B cell (primary cell): ENCODE measurements around the gene GLI3. TPM values are rescaled to one million over a fixed set of nuclear protein-coding genes. Genes with fewer than 3 reads are reported as not detected.

Experiments used
- ATAC-seq: fragments of 200-7000 bp; cut with Tn5 transposase; one replicate; pipeline ENCODE4 v1.10.0; 2021; ENCODE audit warnings: low read depth, mild to moderate bottlenecking, moderate number of reproducible peaks, moderate library complexity
- CTCF ChIA-PET: fragments of 350-600 bp; sonication (Branson Sonifier 250); formaldehyde crosslinking; loops from one replicate; lab custom pipeline; 2021; ENCODE audit warnings: antibody characterized with exemption, inconsistent platforms; lab: Charles Lee
- POLR2A ChIA-PET: fragments of 350-600 bp; sonication (Branson Sonifier 250); formaldehyde crosslinking; loops from one replicate; lab custom pipeline; 2021; ENCODE audit warnings: antibody characterized with exemption; lab: Charles Lee
- DNase-seq: peaks from one replicate; pipeline ENCODE4 v3.0.0; 2013
- H2AFZ ChIP-seq: 2 replicates; pipeline ENCODE4 v1.6.1; 2012; ENCODE audit warnings: mild to moderate bottlenecking, low read depth, low read length; ENCODE audit not compliant: insufficient read depth, poor library complexity, severe bottlenecking
- H3K27ac ChIP-seq, 2 donors: 1 replicate in 1 of 2; 2 replicates in 1 of 2; pipeline ENCODE4 v1.5.1; 2012 to 2013; ENCODE audit warnings: low read length in 2 of 2, mild to moderate bottlenecking in 2 of 2, moderate library complexity in 1 of 2
- H3K27me3 ChIP-seq, 4 experiments: fragments of 200-600 bp in 1 of 4; sonication (generic) in 1 of 4; replicated peaks in 1 of 4; 1 replicate in 2 of 4; 2 replicates in 2 of 4; pipeline versions ENCODE4 v1.6.1 to v1.7.0; 2013 to 2016; ENCODE audit warnings: low read length in 3 of 4, mild to moderate bottlenecking in 2 of 4, mixed read lengths in 1 of 4, moderate library complexity in 1 of 4; ENCODE audit not compliant: insufficient read depth in 4 of 4, control insufficient read depth in 3 of 4; ENCODE audit errors: control extremely low read depth in 1 of 4
- H3K36me3 ChIP-seq, 2 experiments: replicated peaks in 1 of 2; 1 replicate in 1 of 2; 2 replicates in 1 of 2; pipeline versions ENCODE4 v1.6.1 to v1.7.1; 2013; ENCODE audit warnings: low read length in 1 of 2; ENCODE audit not compliant: insufficient read depth in 2 of 2, control insufficient read depth in 1 of 2; ENCODE audit errors: control extremely low read depth in 1 of 2, extremely low read depth in 1 of 2
- H3K4me1 ChIP-seq, 2 donors: fragments of 200-600 bp in 1 of 2; sonication (generic) in 1 of 2; 1 replicate in 1 of 2; 2 replicates in 1 of 2; pipeline versions ENCODE4 v1.5.1 to v1.6.1; 2013 to 2017; ENCODE audit warnings: low read length in 2 of 2; ENCODE audit not compliant: control insufficient read depth in 2 of 2, insufficient read depth in 2 of 2
- H3K4me2 ChIP-seq: replicated peaks from 2 replicates; pipeline ENCODE3; 2012; ENCODE audit warnings: mild to moderate bottlenecking, low read depth, low read length; ENCODE audit not compliant: poor library complexity, severe bottlenecking
- H3K4me3 ChIP-seq, 5 experiments: fragments of 200-600 bp in 1 of 5; sonication (generic) in 1 of 5; 1 replicate in 3 of 5; 2 replicates in 2 of 5; pipeline versions ENCODE4 v1.5.1 to v1.7.0; 2011 to 2016; ENCODE audit warnings: low read length in 4 of 5, mild to moderate bottlenecking in 4 of 5, low read depth in 2 of 5, control low read depth in 1 of 5, moderate library complexity in 1 of 5; ENCODE audit not compliant: insufficient read depth in 1 of 5; ENCODE audit errors: control extremely low read depth in 1 of 5, extremely low read depth in 1 of 5
- H3K79me2 ChIP-seq: fragments of 200-600 bp; sonication (generic); one replicate; pipeline ENCODE4 v1.6.0; 2016; ENCODE audit warnings: low read length; ENCODE audit not compliant: control insufficient read depth, insufficient read depth
- H3K9ac ChIP-seq: fragments of 200-600 bp; sonication (generic); 2 replicates; pipeline ENCODE4 v1.6.1; 2017; ENCODE audit warnings: mild to moderate bottlenecking, low read length, moderate library complexity
- H3K9me3 ChIP-seq, 3 donors: one replicate each; pipeline versions ENCODE4 v1.6.1 to v1.7.1; 2013; ENCODE audit warnings: low read length in 2 of 3; ENCODE audit not compliant: control insufficient read depth in 2 of 3, insufficient read depth in 1 of 3; ENCODE audit errors: control extremely low read depth in 1 of 3
- H4K20me1 ChIP-seq: 2 replicates; pipeline ENCODE4 v1.6.0; 2012; ENCODE audit warnings: mild to moderate bottlenecking, low read length; ENCODE audit not compliant: insufficient read depth, control insufficient read depth, poor library complexity, severe bottlenecking
- H3K27ac Mint-ChIP-seq: one replicate; pipeline ENCODE4 v1.8.0; 2021; ENCODE audit warnings: mixed read lengths
- H3K27me3 Mint-ChIP-seq: one replicate; pipeline ENCODE4 v1.8.0; 2021; ENCODE audit warnings: mixed read lengths
- H3K4me1 Mint-ChIP-seq: one replicate; pipeline ENCODE4 v1.8.0; 2021; ENCODE audit warnings: mixed read lengths
- H3K4me3 Mint-ChIP-seq: one replicate; pipeline ENCODE4 v1.8.0; 2021; ENCODE audit warnings: mixed read lengths
- H3K9me3 Mint-ChIP-seq: one replicate; pipeline ENCODE4 v1.8.0; 2022; ENCODE audit warnings: mixed read lengths; ENCODE audit not compliant: insufficient read depth
- CTCF ChIP-seq: fragments of 200-600 bp; IDR thresholded peaks from one replicate; pipeline ENCODE4 v1.8.0; 2022; ENCODE audit warnings: antibody characterized with exemption, mild to moderate bottlenecking
- EZH2 ChIP-seq: IDR thresholded peaks from 2 replicates; pipeline ENCODE4 v1.6.1; 2012; ENCODE audit warnings: borderline replicate concordance, low read depth, mild to moderate bottlenecking, moderate library complexity, low read length; ENCODE audit not compliant: insufficient read depth, poor library complexity, severe bottlenecking
- WGBS: methylation state at CpG from one replicate; pipeline ENCODE4 v1.1.5; 2013; ENCODE audit warnings: missing lambda C conversion rate; ENCODE audit not compliant: insufficient coverage; 5-methylcytosine and 5-hydroxymethylcytosine counted together
- intact Hi-C: fragments of 100-400 bp; cut with micrococcal nuclease; formaldehyde crosslinking; loops from one replicate; pipeline ENCODE4 v1.10.0; 2022
- polyA plus RNA-seq: library from polyadenylated mRNA; depleted of rRNA; stranded (reverse); fragments of >200 nt; gene quantifications from 2 replicates; pipeline ENCODE4 v1.2.3, GENCODE V29; 2012
- total RNA-seq, 2 donors: library from RNA; stranded (reverse); fragments of 120-200 nt in 1 of 2; gene quantifications; 1 replicate in 1 of 2; 2 replicates in 1 of 2; pipeline versions ENCODE4 v1.2.3 to v1.2.4, GENCODE V29; 2013 to 2022

The GLI3 gene
- total and polyA plus RNA-seq, 2 donors (not counting 1 experiment from before 2014, with no cell fraction given): not detected

GRCh38 chr7:41933427-41933826 lies 303.6 kb downstream of the GLI3 start:
- CTCF ChIA-PET: interaction anchor here (1.3 to 6.0 kb wide), 2 partner anchors 9 to 20 kb away, joined by 3 to 54 read pairs; no protein-coding TSS in a partner anchor
- Histone ChIP-seq H3K9ac (no peak overlapping the region), H3K27me3 (no peaks in the 10 kb centered on the region), H2AFZ (no peak overlapping the region), H3K36me3 (no peaks in the 10 kb centered on the region), H4K20me1 (no peaks in the 10 kb centered on the region), H3K27ac (no peak overlapping the region), H3K4me1 (peaks cover 7% of the 10 kb centered on the region in 2 donors), H3K4me2 (no peak overlapping the region), H3K79me2 (no peaks in the 10 kb centered on the region), H3K9me3 (no peaks in the 10 kb centered on the region), H3K4me3 (no peak overlapping the region)
- TF ChIP-seq CTCF (no peak), EZH2 (no peak)
- Mint-ChIP-seq H3K27ac (no peak overlapping the region), H3K4me1 (peaks cover 13% of the 10 kb centered on the region), H3K4me3 (no peak overlapping the region), H3K27me3 (peaks cover 6% of the 10 kb centered on the region), H3K9me3 (no peaks in the 10 kb centered on the region)
- POLR2A ChIA-PET: no interaction called here
- DNase-seq (no peak), ATAC-seq (no peak)
- intact Hi-C loops: no loop called here
- 100% methylated on average over 1 of the region's 4 CpGs for WGBS

- DNase-seq: no peak
- H3K36me3 ChIP-seq: no peaks in the 10 kb centered on the region
- peaks cover 22% of the 10 kb centered on the region for H3K4me1 Mint-ChIP-seq
- no peak for TF ChIP-seq EZH2
- no peak for TF ChIP-seq CTCF
- POLR2A ChIA-PET: no interaction called here
- peaks cover 10 to 15% of the 10 kb centered on the region in 2 donors for H3K4me1 ChIP-seq
- H3K4me3 ChIP-seq: no peak overlapping the region
- no peak overlapping the region for H3K4me2 ChIP-seq
- H3K27me3 Mint-ChIP-seq: peaks cover 6% of the 10 kb centered on the region
- H3K9me3 Mint-ChIP-seq: no peaks in the 10 kb centered on the region
- H4K20me1 ChIP-seq: no peaks in the 10 kb centered on the region
- no peaks in the 10 kb centered on the region for H3K27me3 ChIP-seq
- no peaks in the 10 kb centered on the region for H3K79me2 ChIP-seq
- H3K9ac ChIP-seq: no peak overlapping the region
- CTCF ChIA-PET: interaction anchor here (6.0 kb wide), 1 partner anchor 11 kb away, joined by 54 read pairs; no protein-coding TSS in a partner anchor
- 100% methylated on average over 1 of the region's 6 CpGs for WGBS
- H3K27ac Mint-ChIP-seq: no peak overlapping the region
- H2AFZ ChIP-seq: no peak overlapping the region
- H3K4me3 Mint-ChIP-seq: no peak overlapping the region
- intact Hi-C loops: no loop called here
- no peaks in the 10 kb centered on the region for H3K9me3 ChIP-seq
- ATAC-seq: no peak
- H3K27ac ChIP-seq: no peak overlapping the region
Measured at GRCh38 chr7:41931263-41931646, 305.8 kb downstream of the GLI3 start.
